Skin epidermis (tissue), 12 donors: ENCODE results near the gene TSPAN3.

Source experiments
- H3K27ac ChIP-seq, 21 experiments: fragments of 200-600 bp; sonication (generic) in 11 of 21; one replicate each; pipeline ENCODE4 v1.5.0; 2020; ENCODE audit warnings: mild to moderate bottlenecking in 3 of 21, inconsistent platforms in 2 of 21, moderate library complexity in 2 of 21
- H3K4me3 ChIP-seq, 7 experiments: fragments of 200-600 bp; sonication (generic) in 2 of 7; one replicate each; pipeline ENCODE4 v1.5.0; 2020; ENCODE audit warnings: inconsistent platforms in 2 of 7, mild to moderate bottlenecking in 2 of 7, moderate library complexity in 1 of 7

TSPAN3 gene

DNA sequence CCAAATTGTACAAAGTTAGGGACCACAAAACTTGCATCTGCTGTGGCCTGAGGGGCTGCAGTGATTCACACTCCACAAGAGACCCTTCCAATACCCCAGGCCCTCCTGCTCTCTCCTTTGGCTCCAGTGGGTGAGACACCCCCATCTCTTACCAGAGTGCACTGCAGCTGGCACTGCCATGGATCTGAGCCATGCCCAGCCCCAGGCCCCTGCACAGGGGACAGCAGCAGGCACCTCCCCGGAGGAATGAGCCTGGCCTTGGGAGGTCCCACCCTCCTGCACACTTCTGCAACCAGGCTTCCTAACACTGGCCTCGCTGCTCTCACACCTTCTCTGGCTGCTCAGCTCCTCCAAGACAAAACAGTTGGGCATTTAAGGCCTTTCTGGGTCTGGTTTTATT is 16.3 kb upstream of the TSPAN3 start:
- H3K4me3 ChIP-seq = no peak overlapping the region
- no peak overlapping the region for H3K27ac ChIP-seq

GRCh38 chr15:77085297-77085696 is 14.4 kb upstream of the TSPAN3 start:
- no peak overlapping the region for H3K27ac ChIP-seq
- H3K4me3 ChIP-seq = no peak overlapping the region

GRCh38 chr15:77084436-77084835 is 13.5 kb upstream of the TSPAN3 start:
- Histone ChIP-seq H3K27ac (no peak overlapping the region), H3K4me3 (no peak overlapping the region)

DNA sequence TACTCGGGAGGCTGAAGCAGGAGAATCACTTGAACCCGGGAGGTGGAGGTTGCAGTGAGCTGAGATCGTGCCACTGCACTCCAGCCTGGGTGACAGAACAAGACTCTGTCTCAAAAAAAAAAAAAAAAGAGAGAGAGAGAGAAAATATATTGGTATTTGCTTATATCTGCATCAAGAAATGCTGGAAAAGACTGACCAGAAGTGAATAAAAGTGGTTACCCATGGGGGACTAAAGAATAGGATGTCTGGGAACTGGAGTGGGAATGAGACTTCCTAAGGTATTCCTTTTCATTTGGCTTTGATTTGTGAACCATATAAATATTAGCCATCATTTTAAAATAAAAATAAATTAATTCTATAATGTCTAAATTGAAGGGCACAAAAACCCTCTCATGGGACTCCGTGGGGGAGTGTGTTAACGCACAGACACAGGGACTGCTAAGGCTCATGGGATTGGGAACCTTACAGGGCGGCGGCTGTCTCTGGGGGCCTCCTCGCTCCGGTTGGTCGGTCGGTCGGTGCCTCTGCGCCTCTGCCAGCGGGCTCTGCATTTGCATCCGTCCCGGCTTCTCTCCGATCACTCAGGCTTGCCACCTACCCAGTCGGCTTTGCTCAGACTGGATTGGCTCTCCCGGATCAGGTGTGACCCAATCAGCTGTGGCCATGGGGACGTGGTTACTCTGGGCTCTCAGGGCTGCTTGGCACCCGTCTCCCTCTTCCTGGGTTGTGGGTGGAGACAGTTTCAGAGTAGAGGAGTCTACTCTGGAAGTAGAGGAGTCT is 12.7 kb upstream of the TSPAN3 start:
- Histone ChIP-seq H3K4me3 (peak overlapping the region in 4 of 7 experiments; percentile 1 to 29 (median 14)), H3K27ac (peak overlapping the region in 3 of 21 experiments; percentile 16 to 53 (median 29))

- H3K27ac ChIP-seq = no peak overlapping the region
- H3K4me3 ChIP-seq = no peak overlapping the region
These were observed 11.1 kb upstream of the TSPAN3 start for GRCh38 chr15:77081971-77082370.

GRCh38 chr15:77076323-77076915 is 5.5 kb upstream of the TSPAN3 start:
- Histone ChIP-seq H3K4me3 (no peak overlapping the region), H3K27ac (no peak overlapping the region)

DNA sequence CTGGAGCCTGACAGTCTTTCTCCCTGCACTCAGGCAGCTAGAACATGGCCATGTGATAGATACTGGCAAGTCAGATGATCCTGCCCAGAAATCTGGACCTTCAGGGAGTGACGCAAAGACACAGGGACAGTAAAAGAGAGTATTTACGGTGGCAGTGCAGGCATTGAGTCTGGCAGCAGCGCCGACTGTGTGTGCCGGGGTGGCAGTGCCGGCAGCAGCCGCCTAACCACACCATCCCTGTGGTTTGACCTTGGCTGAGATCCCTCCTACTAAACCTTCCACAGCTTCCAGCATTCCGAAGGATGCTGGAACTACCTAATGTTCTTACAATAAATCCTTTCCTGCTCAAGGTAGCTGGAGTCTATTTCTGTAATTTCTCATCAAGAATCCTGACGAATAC is 4.6 kb upstream of the TSPAN3 start:
- Histone ChIP-seq H3K27ac (no peak overlapping the region), H3K4me3 (no peak overlapping the region)

- Histone ChIP-seq H3K4me3 (no peak overlapping the region), H3K27ac (no peak overlapping the region)
These were observed 3.4 kb upstream of the TSPAN3 start for GRCh38 chr15:77074350-77074749.

GRCh38 chr15:77071305-77072223 is 655 bp upstream of the TSPAN3 start:
- H3K4me3 ChIP-seq = peak overlapping the region in 6 of 7 experiments; percentile 62 to 92 (median 83)
- H3K27ac ChIP-seq = peak overlapping the region in 11 of 21 experiments; percentile 70 to 94 (median 85)

DNA sequence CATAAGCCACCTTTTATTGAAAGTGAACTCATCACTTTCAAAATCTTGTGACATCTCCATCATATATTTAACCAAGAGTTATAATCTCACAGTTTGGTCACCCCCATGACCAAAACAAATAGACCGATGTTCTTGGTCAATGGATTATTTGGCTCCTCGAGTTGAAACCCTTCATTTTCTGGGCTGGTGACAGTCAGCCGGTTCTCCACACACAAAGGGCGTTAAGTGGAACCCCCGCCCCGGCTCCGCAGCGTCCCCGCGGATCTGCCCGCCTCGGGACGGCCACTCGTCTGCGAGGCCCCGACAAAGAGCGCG is 772 bp downstream of the TSPAN3 start:
- Histone ChIP-seq H3K4me3 (peak overlapping the region; percentile 62 to 92 (median 81)), H3K27ac (peak overlapping the region; percentile 61 to 94 (median 83))

DNA sequence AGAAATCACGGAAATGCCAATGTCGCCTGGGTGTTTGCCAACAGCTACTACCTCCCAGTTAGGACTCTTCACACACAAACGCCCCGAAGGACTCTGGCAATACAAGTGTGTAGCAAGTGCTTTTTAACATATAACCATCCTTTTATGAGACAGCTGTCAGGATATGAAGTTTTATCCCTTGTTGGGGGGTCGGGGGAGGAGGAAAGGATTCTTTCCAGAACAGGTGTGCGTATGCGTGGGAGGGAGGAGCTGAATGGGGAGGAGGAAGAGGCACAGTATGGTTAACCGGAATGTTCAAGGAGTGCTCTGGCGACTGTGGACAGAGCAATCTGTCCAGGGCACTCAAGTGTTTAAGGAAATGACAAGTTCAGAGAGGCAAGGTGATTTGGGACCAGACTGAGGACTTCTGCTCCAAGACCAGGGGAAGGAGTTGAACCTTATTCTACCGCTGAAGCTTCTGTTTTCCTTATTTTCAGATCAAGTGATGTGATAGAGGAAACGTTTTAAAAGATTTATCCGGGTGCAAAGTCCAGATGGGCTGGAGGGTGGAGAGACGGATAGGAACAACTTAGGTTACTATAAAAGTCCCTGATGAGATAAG is 1.3 kb downstream of the TSPAN3 start:
- Histone ChIP-seq H3K4me3 (peak overlapping the region; percentile 62 to 92 (median 81)), H3K27ac (peak overlapping the region in 8 of 21 experiments; percentile 74 to 94 (median 82))

DNA sequence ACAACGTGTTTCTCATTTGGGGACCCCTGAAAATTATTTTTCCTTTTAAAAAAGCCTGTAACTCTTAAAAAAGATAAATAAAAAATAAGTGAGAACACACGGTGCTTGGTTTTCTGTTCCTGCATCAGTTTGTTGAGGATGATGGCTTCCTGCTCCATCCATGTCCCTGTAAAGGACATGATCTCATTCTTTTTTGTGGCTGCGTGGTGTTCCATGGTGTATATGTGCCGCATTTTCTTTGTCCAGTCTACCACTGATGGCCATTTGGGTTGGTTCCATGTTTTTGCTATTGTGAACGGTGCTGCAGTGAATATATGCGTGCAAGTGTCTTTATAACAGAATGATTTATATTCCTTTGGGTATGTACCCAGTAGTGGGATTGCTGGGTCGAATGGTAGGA is 2.3 kb downstream of the TSPAN3 start:
- no peak overlapping the region for H3K27ac ChIP-seq
- no peak overlapping the region for H3K4me3 ChIP-seq

GRCh38 chr15:77067691-77068367 is 3.1 kb downstream of the TSPAN3 start:
- H3K27ac ChIP-seq = peak overlapping the region in 3 of 21 experiments; percentile 11 to 59 (median 21)
- no peak overlapping the region for H3K4me3 ChIP-seq

- Histone ChIP-seq H3K27ac (peak overlapping the region in 2 of 21 experiments; percentile 21 to 33), H3K4me3 (no peak overlapping the region)
These were observed 3.8 kb downstream of the TSPAN3 start for GRCh38 chr15:77066971-77067690.

DNA sequence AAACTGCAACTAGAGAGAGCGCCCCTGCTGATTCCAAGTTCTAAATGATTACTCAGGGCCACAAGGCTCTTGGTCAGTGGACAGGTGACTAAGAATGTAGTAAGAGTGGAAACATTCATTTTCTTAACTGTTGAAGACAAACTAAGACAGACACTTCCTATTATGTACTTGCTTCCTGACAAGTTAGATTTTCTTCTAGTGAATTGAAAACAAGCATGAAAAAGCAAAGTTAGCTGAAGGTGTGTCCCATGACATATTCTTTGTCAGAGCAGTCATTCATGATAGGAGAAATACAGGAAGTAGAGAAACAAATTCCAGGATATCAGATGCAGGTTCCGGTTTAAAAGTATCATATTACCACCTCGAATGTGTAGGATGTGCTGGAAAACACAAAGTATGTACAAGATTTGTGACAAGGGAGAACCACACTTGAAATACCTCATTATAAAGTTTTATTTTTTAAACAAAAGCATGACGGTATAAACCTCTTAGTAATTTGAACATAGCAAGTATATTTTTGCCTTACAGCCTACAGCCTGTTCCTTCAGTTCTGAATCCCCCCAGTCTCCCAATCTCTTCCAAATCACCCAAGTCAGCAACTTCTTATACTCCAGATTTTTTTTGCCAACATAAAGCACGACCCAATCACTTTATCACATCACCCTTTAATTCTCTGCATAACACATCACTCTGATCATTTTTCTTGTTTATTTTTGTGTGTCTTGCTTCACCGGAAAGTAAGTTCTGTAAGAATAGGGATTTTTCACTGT is 6.2 kb downstream of the TSPAN3 start:
- H3K27ac ChIP-seq = peak overlapping the region in 1 of 21 experiments; percentile 10

GRCh38 chr15:77064063-77064462 is 6.8 kb downstream of the TSPAN3 start:
- no peak overlapping the region for H3K4me3 ChIP-seq
- peak overlapping the region in 1 of 21 experiments; percentile 10 for H3K27ac ChIP-seq

More for the DNA sequence above, 6.2 kb downstream of the TSPAN3 start:
- H3K4me3 ChIP-seq = no peak overlapping the region

GRCh38 chr15:77063249-77063648 is 7.7 kb downstream of the TSPAN3 start:
- H3K4me3 ChIP-seq = no peak overlapping the region
- no peak overlapping the region for H3K27ac ChIP-seq

GRCh38 chr15:77060546-77060945 is 10.4 kb downstream of the TSPAN3 start:
- Histone ChIP-seq H3K27ac (peak overlapping the region in 5 of 21 experiments; percentile 19 to 47 (median 31)), H3K4me3 (no peak overlapping the region)
